ENCODE measurements around the gene ACER2.

ACER2 gene

GRCh38 chr9:19408693-19409400, at the start of gene ACER2:
Gene ACER2, plus strand, starts transcription at chr9:19409009. Its CDS starts 76 bp downstream, at chr9:19409085.
- DNase-seq (ENCODE audit: low read depth): peak; percentile 76
- H3K4me3 ChIP-seq (ENCODE audit: low read depth, low read length): peak within 1 kb of the TSS; percentile 73
- TF ChIP-seq CTCF (IDR thresholded peaks at IDR 0.05; ENCODE audit: control insufficient read depth, extremely low read depth, insufficient read depth): peak; percentile 37

GRCh38 chr9:19369107-19369506, 39.7 kb upstream of the ACER2 start:
- no peak overlapping the region for H3K4me3 ChIP-seq (ENCODE audit: low read depth, low read length)
- no peak for DNase-seq (ENCODE audit: low read depth)
- no peak for TF ChIP-seq CTCF (IDR thresholded peaks at IDR 0.05; ENCODE audit: control insufficient read depth, extremely low read depth, insufficient read depth)

GRCh38 chr9:19371942-19372341, 36.9 kb upstream of the ACER2 start:
- peak; percentile 35 for TF ChIP-seq CTCF (IDR thresholded peaks at IDR 0.05; ENCODE audit: control insufficient read depth, extremely low read depth, insufficient read depth)
- H3K4me3 ChIP-seq (ENCODE audit: low read depth, low read length): no peak overlapping the region
- no peak for DNase-seq (ENCODE audit: low read depth)

- H3K4me3 ChIP-seq (ENCODE audit: low read depth, low read length): no peak overlapping the region
- TF ChIP-seq CTCF (IDR thresholded peaks at IDR 0.05; ENCODE audit: control insufficient read depth, extremely low read depth, insufficient read depth): no peak
- no peak for DNase-seq (ENCODE audit: low read depth)
Measured at GRCh38 chr9:19372567-19372966, 36.2 kb upstream of the ACER2 start.

GRCh38 chr9:19373527-19373926, 35.3 kb upstream of the ACER2 start:
- no peak overlapping the region for H3K4me3 ChIP-seq (ENCODE audit: low read depth, low read length)
- no peak for TF ChIP-seq CTCF (IDR thresholded peaks at IDR 0.05; ENCODE audit: control insufficient read depth, extremely low read depth, insufficient read depth)
- no peak for DNase-seq (ENCODE audit: low read depth)

GRCh38 chr9:19375538-19375937, 33.3 kb upstream of the ACER2 start:
- no peak overlapping the region for H3K4me3 ChIP-seq (ENCODE audit: low read depth, low read length)
- no peak for TF ChIP-seq CTCF (IDR thresholded peaks at IDR 0.05; ENCODE audit: control insufficient read depth, extremely low read depth, insufficient read depth)
- no peak for DNase-seq (ENCODE audit: low read depth)

GRCh38 chr9:19376931-19377330, 31.9 kb upstream of the ACER2 start:
- TF ChIP-seq CTCF (IDR thresholded peaks at IDR 0.05; ENCODE audit: control insufficient read depth, extremely low read depth, insufficient read depth): no peak
- DNase-seq (ENCODE audit: low read depth): no peak
- no peak overlapping the region for H3K4me3 ChIP-seq (ENCODE audit: low read depth, low read length)
